ENCODE measurements around the gene TMEM245. TPM values are rescaled to one million over a fixed set of nuclear protein-coding genes. Genes with fewer than 3 reads are reported as not detected.

TMEM245 gene
- total RNA-seq, 1 donor from 2014 or later: 34.2 TPM

GRCh38 chr9:109107402-109108240, 12.1 kb downstream of the TMEM245 start:
- no peak for TF ChIP-seq CTCF (IDR thresholded peaks at IDR 0.05; ENCODE audit: insufficient read depth, low read length, severe bottlenecking)
- Histone ChIP-seq H3K36me3 (ENCODE audit: control insufficient read depth, insufficient read depth, low read length) (no peaks in the 10 kb centered on the region), H3K27me3 (ENCODE audit: control insufficient read depth, insufficient read depth, low read length) (no peaks in the 10 kb centered on the region), H3K4me3 (ENCODE audit: low read depth, low read length) (no peak overlapping the region)
- FAIRE-seq: no peak
- peak; percentile 74 for DNase-seq (ENCODE audit: low read depth)

GRCh38 chr9:109101810-109102209, 17.9 kb downstream of the TMEM245 start:
- TF ChIP-seq CTCF (IDR thresholded peaks at IDR 0.05; ENCODE audit: insufficient read depth, low read length, severe bottlenecking): no peak
- Histone ChIP-seq H3K4me3 (ENCODE audit: low read depth, low read length) (no peak overlapping the region), H3K27me3 (ENCODE audit: control insufficient read depth, insufficient read depth, low read length) (no peaks in the 10 kb centered on the region), H3K36me3 (ENCODE audit: control insufficient read depth, insufficient read depth, low read length) (no peaks in the 10 kb centered on the region)
- FAIRE-seq: no peak
- peak; percentile 92 for DNase-seq (ENCODE audit: low read depth)

GRCh38 chr9:109101202-109101595, 18.5 kb downstream of the TMEM245 start:
- TF ChIP-seq CTCF (IDR thresholded peaks at IDR 0.05; ENCODE audit: insufficient read depth, low read length, severe bottlenecking): no peak
- Histone ChIP-seq H3K36me3 (ENCODE audit: control insufficient read depth, insufficient read depth, low read length) (no peaks in the 10 kb centered on the region), H3K27me3 (ENCODE audit: control insufficient read depth, insufficient read depth, low read length) (no peaks in the 10 kb centered on the region), H3K4me3 (ENCODE audit: low read depth, low read length) (no peak overlapping the region)
- no peak for FAIRE-seq
- no peak for DNase-seq (ENCODE audit: low read depth)

- no peak for TF ChIP-seq CTCF (IDR thresholded peaks at IDR 0.05; ENCODE audit: insufficient read depth, low read length, severe bottlenecking)
- FAIRE-seq (no peak), DNase-seq (ENCODE audit: low read depth) (no peak)
- H3K36me3 ChIP-seq (ENCODE audit: control insufficient read depth, insufficient read depth, low read length): no peaks in the 10 kb centered on the region
- H3K4me3 ChIP-seq (ENCODE audit: low read depth, low read length): no peak overlapping the region
- H3K27me3 ChIP-seq (ENCODE audit: control insufficient read depth, insufficient read depth, low read length): no peaks in the 10 kb centered on the region
These were observed 19.1 kb downstream of the TMEM245 start for GRCh38 chr9:109100543-109101201.

- FAIRE-seq: no peak
- no peak for DNase-seq (ENCODE audit: low read depth)
- peaks cover 2% of the 10 kb centered on the region for H3K36me3 ChIP-seq (ENCODE audit: control insufficient read depth, insufficient read depth, low read length)
- no peaks in the 10 kb centered on the region for H3K27me3 ChIP-seq (ENCODE audit: control insufficient read depth, insufficient read depth, low read length)
- TF ChIP-seq CTCF (IDR thresholded peaks at IDR 0.05; ENCODE audit: insufficient read depth, low read length, severe bottlenecking): no peak
- H3K4me3 ChIP-seq (ENCODE audit: low read depth, low read length): no peak overlapping the region
These were observed 20.8 kb downstream of the TMEM245 start for GRCh38 chr9:109098960-109099308.
